ENCODE data around the gene ZNF14.
"Not testable (repeated sequence)": the region's sequence is repeated elsewhere in the genome, so short reads cannot be mapped to it uniquely, and the experiment has no call there.

The ZNF14 gene

DNA sequence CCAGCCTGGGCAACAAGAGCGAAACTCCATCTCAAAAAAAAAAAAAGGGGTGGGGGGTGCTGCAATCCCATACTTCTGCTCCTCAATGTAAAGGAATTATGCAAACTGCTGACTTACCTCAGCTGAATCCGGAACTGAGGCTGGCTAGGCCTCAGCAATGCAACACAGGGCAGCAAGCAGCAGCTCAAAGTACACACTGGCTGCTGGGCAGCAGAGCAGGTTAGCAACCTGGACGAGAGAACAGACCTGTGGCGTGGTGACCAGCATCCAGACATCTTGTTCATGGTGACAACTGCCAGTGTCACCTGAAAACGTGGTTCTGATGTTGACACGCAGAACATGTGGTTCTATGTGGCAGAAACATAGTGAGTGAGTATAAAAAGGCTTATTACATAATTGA is 28.1 kb downstream of the ZNF14 start:
- no peak overlapping the region for H3K4me3 ChIP-seq (ENCODE audit: low read length)
- TF ChIP-seq CTCF (conservative IDR thresholded peaks at IDR 0.05; ENCODE audit: low read depth, low read length): no peak
- no peak for DNase-seq (ENCODE audit: low read depth)

GRCh38 chr19:19700493-19700892 is 32.4 kb downstream of the ZNF14 start:
- H3K4me3 ChIP-seq (ENCODE audit: low read length); DNase-seq (ENCODE audit: low read depth): not testable (repeated sequence)

DNA sequence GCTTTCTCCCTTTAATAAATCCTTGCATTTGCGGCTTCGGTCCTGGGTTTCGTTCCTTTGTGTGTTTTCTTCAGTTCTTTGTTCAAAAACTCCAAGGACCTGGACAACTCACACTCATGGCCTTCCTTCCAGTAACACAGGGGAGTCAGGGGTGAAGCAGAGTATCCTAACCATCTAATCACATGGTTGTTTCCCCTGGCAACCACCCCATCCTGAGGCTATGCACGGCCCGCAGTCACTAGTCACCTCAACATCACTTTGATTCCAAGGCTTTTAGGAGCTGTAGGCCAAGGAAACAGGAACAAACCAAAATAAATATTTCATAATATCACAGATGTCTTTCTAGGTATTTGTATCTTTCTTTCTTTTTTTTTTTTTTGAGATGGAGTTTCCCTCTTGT is 35.3 kb downstream of the ZNF14 start:
- no peak for DNase-seq (ENCODE audit: low read depth)
- TF ChIP-seq CTCF (conservative IDR thresholded peaks at IDR 0.05; ENCODE audit: low read depth, low read length): no peak
- H3K4me3 ChIP-seq (ENCODE audit: low read length): no peak overlapping the region

DNA sequence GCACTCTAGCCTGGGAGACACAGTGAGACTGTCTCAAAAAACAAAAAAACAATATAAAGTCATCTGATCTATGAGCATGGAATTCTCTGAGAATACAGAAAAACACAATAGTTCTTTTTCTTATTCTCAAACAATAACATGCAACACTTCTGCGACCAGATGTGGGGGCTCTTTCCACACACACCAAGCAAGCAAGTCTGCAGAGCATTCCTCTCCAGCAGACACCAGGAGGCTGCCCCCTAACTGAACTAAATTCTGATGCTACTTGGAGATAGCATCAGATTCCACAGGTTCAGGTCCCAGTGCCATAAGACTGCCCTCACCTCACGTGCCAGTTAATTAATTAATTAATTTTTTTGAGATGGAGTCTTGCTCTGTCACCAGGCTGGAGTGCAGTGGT is 36.5 kb downstream of the ZNF14 start:
- no peak for TF ChIP-seq CTCF (conservative IDR thresholded peaks at IDR 0.05; ENCODE audit: low read depth, low read length)
- no peak overlapping the region for H3K4me3 ChIP-seq (ENCODE audit: low read length)
- no peak for DNase-seq (ENCODE audit: low read depth)

DNA sequence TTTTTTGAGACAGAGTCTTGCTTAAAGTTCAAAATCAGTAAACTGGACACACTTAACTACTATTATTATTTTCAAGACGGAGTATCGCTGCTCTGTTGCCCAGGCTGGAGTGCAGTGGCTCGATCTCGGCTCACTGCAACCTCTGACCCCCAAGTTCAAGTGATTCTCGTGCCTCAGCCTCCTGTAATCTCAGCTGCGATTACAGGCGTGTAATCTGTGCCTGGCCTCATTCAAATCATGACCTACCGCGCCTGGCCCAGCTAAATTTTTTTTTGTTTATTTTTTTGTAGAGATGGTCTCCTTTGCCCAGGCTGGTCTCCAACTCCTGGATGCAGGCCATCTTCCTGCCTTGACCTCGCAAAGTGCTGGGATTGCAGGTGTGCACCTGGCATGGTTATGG is 41.2 kb downstream of the ZNF14 start:
- TF ChIP-seq CTCF (conservative IDR thresholded peaks at IDR 0.05; ENCODE audit: low read depth, low read length): no peak
- no peak overlapping the region for H3K4me3 ChIP-seq (ENCODE audit: low read length)
- DNase-seq (ENCODE audit: low read depth): no peak

DNA sequence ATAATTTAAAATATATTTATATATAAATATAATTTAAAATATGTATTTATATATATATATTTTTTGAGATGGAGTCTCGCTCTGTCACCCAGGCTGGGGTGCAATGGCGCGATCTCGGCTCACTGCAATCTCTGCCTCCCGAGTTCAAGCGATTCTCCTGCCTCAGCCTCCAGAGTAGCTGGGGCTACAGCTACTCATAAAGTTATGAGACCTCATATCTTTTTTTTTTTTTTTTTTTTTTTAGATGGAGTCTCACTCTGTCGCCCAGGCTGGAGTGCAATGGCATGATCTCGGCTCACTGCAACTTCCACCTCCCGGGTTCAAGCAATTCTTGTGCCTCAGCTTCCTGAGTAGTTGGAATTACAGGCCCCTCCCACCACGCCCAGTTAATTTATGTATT is 43.9 kb downstream of the ZNF14 start:
- H3K4me3 ChIP-seq (ENCODE audit: low read length); DNase-seq (ENCODE audit: low read depth): not testable (repeated sequence)

GRCh38 chr19:19687090-19687489 is 45.8 kb downstream of the ZNF14 start:
- TF ChIP-seq CTCF (conservative IDR thresholded peaks at IDR 0.05; ENCODE audit: low read depth, low read length): no peak
- DNase-seq (ENCODE audit: low read depth): no peak

GRCh38 chr19:19686580-19686979 is 46.3 kb downstream of the ZNF14 start:
- no peak for DNase-seq (ENCODE audit: low read depth)
- no peak for TF ChIP-seq CTCF (conservative IDR thresholded peaks at IDR 0.05; ENCODE audit: low read depth, low read length)
- H3K4me3 ChIP-seq (ENCODE audit: low read length): no peak overlapping the region

More at GRCh38 chr19:19687090-19687489, 45.8 kb downstream of the ZNF14 start:
- no peak overlapping the region for H3K4me3 ChIP-seq (ENCODE audit: low read length)

DNA sequence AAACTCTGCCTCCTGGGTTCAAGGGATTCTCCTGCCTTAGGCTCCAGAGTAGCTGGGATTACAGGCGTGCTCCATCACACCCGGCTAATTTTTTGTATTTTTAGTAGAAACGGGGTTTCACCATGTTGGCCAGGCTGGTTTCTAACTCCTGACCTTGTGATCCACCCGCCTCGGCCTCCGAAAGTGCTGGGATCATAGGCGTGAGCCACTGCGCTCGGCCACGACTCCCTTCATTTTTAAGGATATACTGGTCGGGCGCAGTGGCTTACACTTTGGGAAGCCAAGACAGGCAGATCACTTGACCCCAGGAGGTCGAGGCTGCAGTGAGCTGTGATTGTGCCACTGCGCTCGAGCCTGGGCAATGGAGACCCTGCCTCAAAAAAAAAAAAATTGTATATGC is 46.8 kb downstream of the ZNF14 start:
- H3K4me3 ChIP-seq (ENCODE audit: low read length); DNase-seq (ENCODE audit: low read depth): not testable (repeated sequence)

Measured in retinal pigment epithelial cell (primary cell).